GM19455 (cell line): Measurements from ENCODE around the gene AGAP3.
A peak's percentile ranks its signal among the peaks of the same experiment; 100 is the strongest.

Source experiments
- ATAC-seq: cut with Tn5 transposase; IDR thresholded peaks from one replicate; pipeline ENCODE4 v1.9.1; 2021; ENCODE audit not compliant: unreplicated experiment

Gene AGAP3

GRCh38 chr7:151122796-151123157 lies 36.5 kb downstream of the AGAP3 start:
- no peak for ATAC-seq

GRCh38 chr7:151123158-151123821 lies 37.0 kb downstream of the AGAP3 start:
- ATAC-seq, result no peak

- peak; percentile 82 for ATAC-seq
Measured at GRCh38 chr7:151123822-151124464, 37.7 kb downstream of the AGAP3 start.

- ATAC-seq, result no peak
Measured at GRCh38 chr7:151124481-151124880, 38.2 kb downstream of the AGAP3 start.

DNA sequence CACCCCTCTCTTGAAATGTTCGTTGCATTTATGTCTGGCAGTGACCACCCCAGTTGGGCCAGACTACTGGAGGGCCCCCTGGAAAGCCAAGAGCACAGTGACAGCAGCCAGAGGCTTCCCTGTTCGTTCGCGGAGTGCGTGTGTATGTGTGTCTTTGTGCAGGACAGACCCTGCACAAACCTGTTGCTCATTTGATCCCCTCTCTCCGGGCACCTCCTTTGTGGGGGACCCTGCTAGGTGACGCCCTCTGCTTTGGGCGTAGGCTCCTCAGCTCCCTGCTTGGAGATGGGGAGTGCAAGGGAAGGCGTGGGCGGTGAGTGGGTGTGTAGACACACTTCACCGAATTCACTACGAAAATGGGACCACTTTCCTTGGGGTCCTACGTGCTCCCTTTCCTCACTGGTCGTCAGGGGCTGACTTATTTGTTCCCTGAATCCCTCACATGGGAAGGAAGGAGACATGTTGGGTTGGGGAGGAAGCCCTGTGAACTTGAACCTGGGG lies 38.7 kb downstream of the AGAP3 start:
- no peak for ATAC-seq

DNA sequence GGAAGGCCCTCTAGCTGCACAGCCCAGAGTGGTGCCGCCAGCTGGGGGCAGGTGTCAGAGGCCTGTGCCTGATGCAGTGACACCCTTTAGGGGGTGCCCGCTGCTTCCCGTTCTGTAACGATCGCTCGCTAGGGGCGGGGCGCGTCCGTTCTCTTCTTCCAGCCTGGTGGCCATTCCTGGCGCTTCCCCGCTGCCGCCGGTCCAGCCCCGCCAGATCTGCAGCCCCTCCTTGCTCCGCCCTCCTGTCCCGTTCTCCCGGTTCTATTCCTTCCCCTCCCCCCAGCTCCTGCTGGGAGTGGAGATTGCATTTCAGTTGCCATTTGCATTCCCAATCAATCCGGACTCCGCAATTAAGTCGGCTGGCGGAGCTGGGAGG lies 39.2 kb downstream of the AGAP3 start:
- no peak for ATAC-seq

DNA sequence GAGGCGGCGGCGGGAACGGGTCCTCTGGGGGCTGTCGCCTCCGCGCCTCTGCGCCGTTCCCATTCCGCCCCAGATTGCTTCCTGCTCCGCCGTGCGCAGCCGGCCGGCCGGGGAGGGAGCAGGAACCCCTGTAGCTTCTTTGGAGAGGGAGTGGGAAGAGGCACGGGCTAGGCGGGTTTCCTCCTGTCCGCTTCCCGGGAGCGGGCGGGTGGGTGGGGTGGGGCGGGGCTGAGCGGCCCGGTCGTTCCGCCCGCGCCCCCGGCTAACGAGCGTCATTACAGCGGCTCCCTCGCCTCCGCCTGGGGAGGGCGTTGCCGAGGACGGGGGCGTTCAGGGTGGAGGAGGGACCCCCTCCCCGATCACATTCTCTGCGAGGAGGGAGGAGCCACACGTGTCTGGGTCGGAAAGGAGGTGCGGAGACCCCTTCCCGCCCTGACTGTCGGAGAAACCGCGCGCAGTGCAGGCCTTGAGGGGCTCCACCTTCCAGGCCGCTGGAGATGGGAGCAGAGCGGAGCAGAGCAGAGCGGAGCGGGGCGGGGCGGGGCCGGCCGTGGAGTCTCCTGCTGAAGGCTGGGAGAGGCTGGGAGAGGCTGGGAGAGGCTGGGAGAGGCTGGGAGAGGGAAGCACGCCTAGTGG lies 39.7 kb downstream of the AGAP3 start:
- no peak for ATAC-seq

DNA sequence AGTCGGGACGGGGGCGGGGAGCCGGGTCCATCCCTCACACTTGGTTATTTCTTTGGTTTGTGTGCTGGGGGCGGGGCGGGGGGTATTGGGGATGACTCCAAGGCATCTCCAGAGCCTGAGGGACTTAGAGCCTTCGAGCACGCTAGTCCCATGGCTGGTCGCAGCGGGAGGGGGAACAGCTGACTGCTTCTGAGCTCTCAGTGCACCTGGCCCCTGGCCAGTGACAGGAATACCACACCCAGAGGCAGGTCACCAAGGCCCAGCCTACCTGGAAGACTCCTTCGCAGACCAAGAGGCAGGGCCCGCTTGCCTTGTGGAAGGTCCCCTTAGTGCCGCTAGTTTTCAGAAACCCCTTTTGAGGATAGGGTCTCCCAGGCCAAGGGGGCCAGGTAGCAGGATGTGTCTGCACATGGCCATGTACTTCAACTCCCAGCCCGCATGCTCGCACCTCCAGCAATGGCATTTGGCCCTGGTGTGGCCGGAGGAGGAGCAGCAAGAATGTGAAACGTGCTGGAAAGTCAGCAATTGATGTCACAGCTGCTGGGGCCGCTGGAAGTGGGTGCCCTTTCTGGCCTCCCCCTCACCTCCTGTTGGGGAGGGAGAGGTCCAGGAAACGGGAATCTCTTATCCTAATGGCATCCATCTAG lies 40.3 kb downstream of the AGAP3 start:
- ATAC-seq, result no peak

DNA sequence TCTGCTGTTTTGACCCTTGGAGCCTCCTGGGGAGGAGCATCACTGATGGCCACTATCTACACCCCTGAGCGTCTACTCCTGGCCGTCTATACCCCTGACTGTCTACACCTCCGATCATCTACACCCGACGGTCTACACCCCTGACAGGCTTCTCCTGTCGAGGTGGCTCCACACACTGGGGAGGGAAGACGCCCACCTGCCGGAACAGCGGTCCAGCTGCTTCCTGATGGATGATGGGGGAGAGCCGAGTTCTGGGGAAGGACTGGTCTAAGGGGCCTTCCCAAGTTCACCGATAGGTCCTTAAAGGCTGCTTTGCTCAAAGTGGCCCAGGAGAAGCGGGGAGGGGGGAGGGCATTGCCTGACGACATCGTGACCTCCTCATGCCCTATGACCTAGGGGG lies 41.9 kb downstream of the AGAP3 start:
- ATAC-seq, result no peak

DNA sequence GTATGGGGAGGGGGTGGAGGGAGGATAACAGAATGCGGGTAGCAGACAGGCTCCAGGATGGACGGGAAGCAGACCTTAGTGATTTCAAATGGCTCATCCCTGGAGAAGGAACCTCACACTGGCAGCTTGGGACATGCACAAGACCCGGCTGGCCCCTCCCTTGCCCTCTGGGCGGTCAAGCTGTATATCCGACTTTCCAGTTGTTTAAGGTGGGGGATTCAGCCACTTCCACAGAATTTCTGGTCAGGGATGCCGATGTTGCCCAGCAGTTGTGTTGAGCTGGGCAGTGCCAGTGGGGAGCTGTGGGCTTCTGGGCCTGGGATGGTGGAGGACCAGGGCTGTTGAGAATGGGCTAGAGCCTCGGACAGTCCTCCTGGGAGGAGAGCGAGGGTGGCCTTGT lies 42.4 kb downstream of the AGAP3 start:
- no peak for ATAC-seq

DNA sequence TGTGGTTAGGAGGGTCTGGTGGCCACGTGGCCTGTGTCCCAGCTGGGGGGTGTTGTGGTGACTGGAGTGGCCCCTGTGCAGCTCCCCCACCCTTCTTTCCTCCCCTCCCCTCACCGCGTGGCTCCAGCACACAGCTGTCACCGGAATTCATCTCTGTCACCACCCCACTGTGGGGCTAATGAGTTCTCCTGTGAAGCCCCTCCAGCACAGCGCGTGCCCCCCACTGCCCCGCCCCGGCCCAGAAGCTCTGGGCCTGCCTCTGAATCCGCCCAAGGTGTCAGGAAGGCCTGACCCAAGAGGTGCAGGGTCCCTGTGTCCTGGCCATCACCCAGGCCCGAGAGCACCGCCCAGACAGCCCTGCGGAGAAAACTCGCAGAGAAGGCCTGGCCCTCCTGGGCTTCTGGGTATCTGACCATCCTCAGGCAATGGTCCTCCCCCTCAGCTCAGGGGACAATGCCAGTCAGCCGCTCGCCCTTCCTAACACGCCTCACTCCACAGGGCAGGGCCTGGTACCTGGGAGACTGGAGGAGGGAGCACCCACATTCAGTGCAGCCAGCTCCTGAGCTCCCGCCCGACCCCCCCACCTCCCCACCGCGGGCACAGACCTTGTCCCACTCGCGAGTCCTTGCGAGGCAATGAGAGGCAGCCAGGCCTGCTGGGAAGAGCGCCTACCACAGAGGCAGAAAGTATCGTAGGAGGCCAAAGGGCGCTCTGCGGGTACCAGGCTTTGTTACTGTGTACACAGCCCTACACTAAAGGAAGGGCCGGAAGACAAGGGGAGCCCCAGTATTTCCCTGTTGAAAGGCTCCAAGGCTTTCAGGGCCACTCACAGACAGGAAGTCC lies 43.1 kb downstream of the AGAP3 start:
- no peak for ATAC-seq

DNA sequence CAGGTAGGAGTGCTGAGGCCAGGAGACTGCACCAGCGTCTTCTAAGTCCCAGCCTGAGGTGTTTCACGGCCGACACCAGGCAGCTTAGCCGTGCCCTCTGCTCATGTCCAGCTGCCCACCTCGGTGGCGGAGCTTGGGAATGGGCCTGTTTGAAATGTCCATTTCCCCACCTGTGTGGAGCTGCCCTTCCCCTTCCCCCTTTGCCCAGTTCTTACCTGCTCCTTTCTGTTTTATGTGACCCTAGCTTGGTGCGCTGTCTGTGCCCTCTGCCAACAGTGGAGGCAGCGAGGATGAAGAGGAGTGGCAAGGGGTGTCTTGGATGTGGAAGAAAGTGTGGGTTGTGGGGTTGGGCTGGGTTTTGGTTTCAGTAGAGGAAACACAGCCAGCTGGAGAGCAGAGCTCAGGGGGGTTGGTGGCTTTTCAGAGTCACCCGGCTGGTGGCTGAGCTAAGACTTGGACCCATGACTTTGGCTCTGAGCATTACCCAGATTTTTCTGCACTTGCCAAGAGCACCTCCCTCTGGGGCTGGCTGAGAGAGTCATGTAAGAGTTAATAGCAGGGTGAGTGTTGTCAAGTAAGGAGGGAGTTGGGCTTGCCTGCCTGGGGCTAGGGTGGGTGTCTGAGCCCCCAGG lies 43.8 kb downstream of the AGAP3 start:
- no peak for ATAC-seq

GRCh38 chr7:151130741-151131157 lies 44.5 kb downstream of the AGAP3 start:
- no peak for ATAC-seq

- ATAC-seq, result no peak
Measured at GRCh38 chr7:151131224-151131591, 44.9 kb downstream of the AGAP3 start.

- no peak for ATAC-seq
Measured at GRCh38 chr7:151131592-151132293, 45.5 kb downstream of the AGAP3 start.

DNA sequence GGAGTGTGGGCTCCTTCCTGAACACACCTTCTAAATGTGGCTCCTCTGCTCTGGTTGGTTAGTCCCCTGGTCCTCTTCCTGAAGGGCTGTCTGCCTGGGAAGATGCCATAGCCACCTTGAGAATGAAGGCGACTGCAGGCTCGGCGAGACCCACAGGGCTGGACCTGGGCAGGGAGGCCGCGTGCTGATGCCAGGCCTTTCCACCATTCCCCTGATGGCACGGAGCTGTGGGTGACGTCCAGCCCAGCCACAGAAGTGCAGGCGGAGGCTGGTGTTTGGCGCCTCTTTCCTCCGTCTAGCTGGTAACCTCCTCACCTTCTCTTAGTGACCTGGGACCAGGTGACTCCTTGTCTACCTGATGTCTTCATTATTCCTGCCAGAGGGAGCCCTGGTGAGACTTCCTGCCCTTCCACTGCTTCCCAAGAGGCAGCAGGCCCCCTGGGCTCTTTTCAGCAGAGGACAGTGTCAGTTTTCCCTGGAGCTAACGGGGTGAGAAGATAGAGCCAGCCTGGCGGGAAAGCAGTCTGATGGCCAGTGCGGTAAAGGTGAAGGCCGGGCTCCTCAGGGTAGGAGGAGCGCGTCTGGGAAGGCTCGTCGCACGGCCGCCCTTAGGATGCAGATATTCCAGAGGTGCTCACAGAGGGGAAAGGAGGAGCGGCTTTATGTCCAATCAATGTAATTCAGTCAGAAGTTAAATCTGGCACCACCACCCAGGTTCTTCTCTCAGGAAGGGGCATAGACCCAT lies 46.4 kb downstream of the AGAP3 start:
- ATAC-seq, result no peak

DNA sequence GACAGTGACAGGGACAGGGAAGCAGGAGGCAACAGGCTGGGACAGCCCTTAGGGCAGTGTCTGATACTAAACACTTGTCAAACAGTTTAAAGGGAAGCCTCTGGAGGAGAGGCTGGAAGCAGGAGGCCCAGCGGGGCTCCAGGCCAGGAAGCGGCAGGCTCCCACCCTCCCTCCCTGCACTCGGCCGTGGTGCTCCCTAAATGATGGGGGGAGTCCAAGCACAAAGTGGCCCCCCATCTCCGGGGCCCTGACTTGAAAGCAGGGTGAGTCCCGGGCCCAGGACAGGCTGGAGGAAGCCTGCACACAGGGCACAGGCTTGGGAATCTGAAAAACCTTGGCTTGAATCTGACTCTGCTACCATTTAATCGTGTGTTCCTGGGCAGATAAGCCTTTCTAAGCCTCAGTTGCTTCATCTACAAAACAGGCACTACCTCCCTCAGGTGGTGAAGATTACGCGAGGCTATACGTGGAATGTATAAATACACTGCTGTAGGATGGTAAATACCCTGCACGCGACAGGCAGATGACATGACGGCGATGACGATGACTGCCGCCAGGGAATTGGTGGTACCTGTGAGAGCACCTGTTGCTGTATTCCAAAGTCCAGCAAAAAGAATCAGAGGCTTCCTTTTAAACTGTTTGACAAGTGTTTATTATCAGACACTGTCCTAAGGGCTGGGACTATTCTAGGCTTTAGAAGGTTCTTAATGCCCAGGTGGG lies 47.2 kb downstream of the AGAP3 start:
- ATAC-seq, result no peak

DNA sequence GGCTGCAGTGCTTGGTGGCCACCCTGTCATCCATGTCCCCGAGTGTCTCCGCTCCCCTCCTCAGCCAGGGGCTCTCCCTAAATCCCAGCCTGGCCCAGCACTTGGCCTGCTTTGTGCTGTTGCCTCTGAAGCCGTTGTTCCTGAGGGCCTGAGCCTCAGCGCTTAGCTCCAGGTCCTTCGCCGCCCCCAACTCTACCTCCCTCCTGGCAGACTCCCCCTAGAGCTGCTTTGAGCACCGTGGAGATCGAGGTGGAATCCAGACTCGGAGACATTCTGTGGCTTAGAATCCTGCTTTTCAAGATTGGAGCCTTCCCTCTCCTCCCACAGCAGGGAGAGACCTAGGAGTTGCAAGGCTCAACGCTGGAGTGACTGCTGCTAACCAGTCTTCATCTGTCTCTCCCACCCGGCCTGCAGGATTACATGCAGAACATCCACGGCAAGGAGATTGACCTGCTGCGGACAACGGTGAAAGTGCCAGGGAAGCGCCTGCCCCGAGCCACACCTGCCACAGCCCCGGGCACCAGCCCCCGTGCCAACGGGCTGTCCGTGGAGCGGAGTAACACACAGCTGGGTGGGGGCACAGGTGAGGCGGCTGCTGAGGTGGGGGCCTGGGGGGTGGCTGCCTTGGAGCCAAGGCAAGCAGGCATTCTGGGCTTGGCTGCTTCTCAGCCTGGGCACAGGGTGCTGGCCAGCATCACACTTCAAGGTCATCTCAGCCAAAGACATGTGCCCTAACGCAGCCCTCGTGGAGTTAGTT lies 47.9 kb downstream of the AGAP3 start:
- ATAC-seq, result no peak
